ENCODE results near the gene SCAMP5. TPM values are rescaled to one million over a fixed set of nuclear protein-coding genes. Genes with fewer than 3 reads are reported as not detected.

Gene SCAMP5
- total RNA-seq, 1 donor from 2014 or later, result 10.6 TPM

DNA sequence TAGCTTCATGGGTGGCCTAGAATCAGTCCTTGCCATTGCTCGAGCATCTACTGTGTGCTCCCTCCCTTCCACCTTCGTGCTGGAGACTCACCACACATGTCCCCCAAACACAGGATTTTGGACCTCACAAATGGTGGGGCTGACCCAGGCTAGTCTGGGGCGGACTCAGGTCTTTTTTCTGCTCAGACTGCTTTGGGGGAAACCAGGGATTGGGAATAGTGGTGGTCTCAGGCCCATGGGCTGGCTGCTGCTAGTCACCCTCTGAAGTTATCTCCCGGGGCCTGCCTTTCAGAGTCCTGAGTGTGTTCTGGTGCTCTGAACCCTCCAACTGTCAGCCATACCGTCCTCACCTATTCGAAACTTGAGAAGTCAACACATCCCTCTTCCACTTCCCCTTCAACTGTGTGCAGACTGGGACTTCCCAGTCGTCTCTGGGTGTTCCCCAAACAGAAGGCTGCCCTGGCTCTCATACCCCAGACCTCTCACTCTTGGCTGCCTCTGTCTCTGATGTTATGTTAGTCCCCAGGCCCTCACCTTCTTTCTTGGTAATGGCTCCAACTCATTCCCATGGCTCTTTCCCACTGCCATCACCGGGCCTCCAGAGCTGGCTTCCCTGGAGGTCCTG, 74.0 kb downstream of the SCAMP5 start:
- DNase-seq (ENCODE audit: low read depth), result no peak

DNA sequence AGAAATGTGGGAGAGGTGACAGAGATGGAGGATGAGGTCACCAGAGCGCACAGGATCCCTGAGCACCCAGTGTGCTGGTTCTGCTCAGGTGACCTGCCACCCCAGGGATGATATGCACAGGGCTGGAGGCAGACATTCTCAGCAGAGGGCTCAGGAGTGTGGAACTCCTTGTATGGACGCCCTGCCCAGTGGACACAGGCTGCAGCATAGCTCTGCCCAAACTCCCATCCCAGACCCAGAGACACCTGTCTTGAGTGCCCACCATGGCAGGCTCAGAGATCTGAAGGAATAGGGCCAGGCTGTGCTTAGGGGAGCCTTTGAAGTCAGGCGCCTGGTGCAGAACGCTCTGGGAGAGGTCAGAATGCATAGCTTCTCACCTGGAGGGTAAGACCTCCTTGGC, 75.3 kb downstream of the SCAMP5 start:
- DNase-seq (ENCODE audit: low read depth), result no peak

Other genes starting within 250 kb of the SCAMP5 start
- gene CYP1A2, start 246.7 kb upstream of the SCAMP5 start, total RNA-seq, result not detected in 2 replicates
- gene CSK, start 213.5 kb upstream of the SCAMP5 start, total RNA-seq, result 28.5 and 58.4 TPM in 2 replicates
- not detected in 2 replicates for gene LMAN1L, start 182.7 kb upstream of the SCAMP5 start, total RNA-seq
- not detected in 2 replicates for gene CPLX3, start 168.9 kb upstream of the SCAMP5 start, total RNA-seq
- gene ULK3, start 152.4 kb upstream of the SCAMP5 start, total RNA-seq, result 13.4 and 20.4 TPM in 2 replicates
- 19.4 and 64.5 TPM in 2 replicates for gene SCAMP2, start 122.2 kb upstream of the SCAMP5 start, total RNA-seq
- 57.3 and 86.6 TPM in 2 replicates for gene MPI, start 105.5 kb upstream of the SCAMP5 start, total RNA-seq
- gene FAM219B, start 88.7 kb upstream of the SCAMP5 start, total RNA-seq, result 34.9 and 47.0 TPM in 2 replicates
- 48.4 and 71.7 TPM in 2 replicates for gene COX5A, start 57.5 kb upstream of the SCAMP5 start, total RNA-seq
- gene RPP25, start 38.8 kb upstream of the SCAMP5 start, total RNA-seq, result 2.1 and 3.3 TPM in 2 replicates
- gene PPCDC, start 28.0 kb downstream of the SCAMP5 start, total RNA-seq, result 8.7 TPM in 2 replicates
- gene C15orf39, start 206.3 kb downstream of the SCAMP5 start, total RNA-seq, result 1.4 and 8.3 TPM in 2 replicates

Data from renal cortical epithelial cell (primary cell).